NCI-H345 treated with DMSO at 0.1 percent for 48 hours (cell line): Measurements from ENCODE around the gene ZNF575.
"Not testable (repeated sequence)": the region's sequence is repeated elsewhere in the genome, so short reads cannot be mapped to it uniquely, and the experiment has no call there.

ENCODE experiments used
- DNase-seq: peaks from one replicate; lab custom pipeline; 2025; ENCODE audit not compliant: unreplicated experiment; lab: John Stamatoyannopoulos, UW

ZNF575 gene

DNA sequence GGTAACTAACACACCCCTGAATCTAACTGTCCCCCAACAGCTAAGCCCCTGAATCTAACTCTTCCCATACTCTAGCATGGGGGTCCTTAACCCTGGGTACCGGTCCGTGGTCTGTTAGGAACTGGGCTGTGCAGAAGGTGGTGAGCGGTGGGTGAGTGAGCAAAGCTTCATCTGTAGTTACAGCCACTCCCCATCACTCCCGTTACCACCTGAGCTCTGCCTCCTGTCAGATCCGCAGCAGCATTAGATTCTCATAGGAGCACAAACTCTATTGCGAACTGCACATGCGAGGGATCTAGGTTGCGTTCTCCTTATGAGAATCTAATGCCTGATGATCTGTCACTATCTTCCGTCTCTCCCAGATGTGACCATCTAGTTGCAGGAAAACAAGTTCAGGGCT, 22.3 kb upstream of the ZNF575 start:
- no peak for DNase-seq

DNA sequence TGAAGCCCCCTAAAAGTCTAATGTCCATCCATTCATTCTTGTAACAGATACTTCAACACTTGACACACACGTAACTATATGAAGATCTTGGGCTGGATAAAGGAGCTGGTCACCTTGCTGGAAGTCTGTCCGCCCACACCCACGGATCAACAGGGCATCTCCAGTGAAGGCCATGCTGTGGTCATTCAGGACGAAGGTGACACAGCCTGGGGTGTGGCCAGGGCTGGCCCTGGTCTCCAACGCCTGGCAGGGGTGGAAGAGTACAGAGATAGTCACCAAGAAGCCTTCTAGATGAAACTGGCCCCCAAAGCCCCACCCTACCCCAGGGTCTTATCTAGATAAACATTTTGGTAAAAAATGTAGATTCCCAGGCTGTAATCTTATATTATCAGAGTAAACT, 21.7 kb upstream of the ZNF575 start:
- DNase-seq = no peak

DNA sequence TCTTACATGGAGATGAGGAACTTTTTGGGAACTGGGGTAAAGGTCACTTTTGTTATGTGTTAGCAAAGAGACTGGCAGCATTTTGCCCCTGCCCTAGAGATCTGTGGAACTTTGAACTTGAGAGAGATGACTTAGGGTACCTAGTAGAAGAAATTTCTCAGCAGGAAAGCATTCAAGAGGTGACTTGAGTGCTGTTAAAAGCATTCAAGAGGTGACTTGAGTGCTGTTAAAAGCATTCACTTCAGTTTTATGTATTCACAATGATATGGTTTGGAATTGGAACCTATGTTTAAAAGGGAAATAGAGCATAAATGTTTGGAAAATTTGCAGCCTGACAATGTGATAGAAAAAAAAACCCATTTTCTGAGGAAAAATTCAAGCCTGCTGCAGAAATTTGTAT, 20.6 kb upstream of the ZNF575 start:
- not testable (repeated sequence) for DNase-seq

DNA sequence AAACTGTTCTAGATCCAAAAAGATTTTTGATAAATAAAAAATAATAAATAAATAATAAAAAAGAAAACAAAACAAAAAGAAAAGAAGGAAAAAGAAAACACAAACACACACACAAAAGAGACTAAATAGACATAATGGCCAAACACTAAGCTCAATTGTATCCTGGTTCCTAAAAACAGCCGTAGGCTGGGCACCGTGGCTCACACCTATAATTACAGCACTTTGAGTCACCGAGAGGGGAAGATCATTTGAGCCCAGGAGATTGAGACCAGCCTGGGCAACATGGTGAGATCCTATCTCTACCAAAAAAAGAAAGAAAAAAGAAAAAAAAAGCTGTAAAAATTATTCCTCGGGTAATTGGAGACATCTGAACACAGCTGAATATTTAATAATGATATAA, 14.9 kb upstream of the ZNF575 start:
- DNase-seq = no peak

DNA sequence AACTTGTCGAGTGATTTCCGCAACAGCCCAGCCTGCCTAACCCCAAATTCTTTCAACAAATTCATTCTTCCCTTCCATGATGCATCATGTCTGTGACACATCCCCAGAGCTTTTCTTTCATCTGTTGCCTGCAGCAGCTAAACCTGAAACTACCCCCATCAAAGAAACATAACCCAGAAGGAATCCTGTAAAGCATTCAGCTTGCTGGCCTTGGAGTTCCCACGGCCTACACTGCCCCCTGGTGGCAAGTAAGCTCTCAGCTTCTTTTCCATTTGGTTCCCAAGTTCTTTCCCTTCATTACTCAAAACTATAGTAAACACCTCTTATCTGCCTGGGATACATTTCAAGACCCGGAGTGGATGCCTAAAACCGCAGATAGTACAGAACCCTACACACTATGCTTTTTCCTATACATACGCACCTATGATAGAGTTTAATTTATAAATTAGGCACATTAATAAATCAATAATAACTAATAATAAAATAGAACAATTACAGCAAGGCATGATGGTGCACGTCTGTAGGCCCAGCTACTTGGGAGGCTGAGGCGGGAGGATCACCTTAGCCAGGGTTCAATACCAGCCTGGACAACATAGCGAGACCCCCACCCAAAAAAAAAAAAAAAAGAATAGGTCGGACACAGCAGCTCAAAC, 13.4 kb upstream of the ZNF575 start:
- peak; percentile 26 for DNase-seq

DNA sequence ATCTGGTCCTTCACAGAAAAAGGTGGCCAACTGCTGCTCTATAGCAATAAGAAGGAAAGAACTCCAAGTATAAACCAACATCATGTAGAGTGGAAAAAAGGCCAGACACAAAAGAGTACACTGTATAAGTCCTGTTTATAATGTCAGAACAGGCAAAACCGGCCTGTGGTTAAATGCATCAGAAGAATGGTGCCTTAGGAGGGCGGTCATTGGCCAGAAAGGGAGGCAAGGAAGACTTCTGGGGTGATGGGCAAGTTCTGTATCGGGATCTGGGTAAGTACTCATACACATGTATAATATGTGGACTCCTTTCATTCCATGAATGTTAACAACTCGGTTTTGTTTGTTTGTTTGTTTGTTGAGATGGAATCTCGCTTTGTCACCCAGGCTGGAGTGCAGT, 10.1 kb upstream of the ZNF575 start:
- DNase-seq = no peak

DNA sequence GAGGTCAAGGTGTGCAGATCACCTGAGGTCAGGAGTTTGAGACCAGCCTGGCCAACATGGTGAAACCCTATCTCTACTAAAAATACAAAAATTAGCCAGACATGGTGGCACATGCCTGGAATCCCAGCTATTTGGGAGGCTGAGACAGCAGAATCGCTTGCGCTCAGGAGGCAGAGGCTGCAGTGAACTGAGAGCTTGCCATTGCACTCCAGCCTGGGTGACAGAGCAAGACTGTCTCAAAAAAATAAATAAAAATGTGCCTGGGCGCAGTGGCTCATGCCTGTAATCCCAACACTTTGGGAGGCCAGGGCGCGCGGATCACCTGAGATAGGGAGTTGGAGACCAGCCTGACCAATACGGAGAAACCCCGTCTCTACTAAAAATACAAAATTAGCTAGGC, 9.3 kb upstream of the ZNF575 start:
- DNase-seq = not testable (repeated sequence)

DNA sequence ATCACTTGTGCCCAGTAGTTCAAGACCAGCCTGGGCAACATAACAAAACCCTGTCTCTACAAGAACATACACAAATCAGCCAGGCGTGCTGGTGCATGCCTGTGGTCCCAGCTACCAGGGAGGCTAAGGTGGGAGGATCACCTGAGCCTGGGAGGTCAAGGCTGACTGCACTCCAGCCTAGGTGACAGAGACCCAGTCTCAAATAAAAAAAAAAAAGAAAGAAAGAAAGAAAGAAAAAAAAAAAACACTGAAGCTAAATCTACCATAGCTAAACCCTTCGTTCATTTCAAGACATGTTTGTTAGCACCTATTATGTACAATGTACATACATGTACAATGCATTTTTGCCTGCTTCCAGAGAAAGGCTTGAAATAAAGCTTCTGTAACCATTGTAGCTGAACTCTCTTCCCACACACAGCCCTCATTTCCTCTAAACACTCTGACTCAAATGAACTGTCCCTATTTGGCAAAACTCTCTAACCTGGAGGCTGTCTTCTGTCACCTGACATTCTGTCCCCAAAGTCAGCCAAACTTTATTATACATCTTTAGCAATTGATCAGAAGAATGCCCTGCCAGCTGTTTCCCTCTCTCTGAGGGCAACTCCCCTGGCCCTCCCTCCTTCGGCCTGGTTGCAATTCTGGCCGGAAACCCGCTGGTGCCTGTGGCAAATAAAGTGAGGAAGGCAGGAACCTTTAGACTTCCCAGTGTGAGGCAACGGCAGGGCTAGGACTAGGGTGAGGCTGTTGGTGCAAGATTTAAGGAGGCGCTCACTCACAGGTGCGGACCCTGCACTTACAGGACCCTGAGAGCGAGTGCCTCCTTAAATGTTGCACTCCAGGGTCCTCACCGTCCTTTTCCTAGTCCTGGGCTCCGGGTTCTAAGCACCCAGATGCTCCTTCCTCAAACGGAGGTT, 7.8 kb upstream of the ZNF575 start:
- DNase-seq = no peak

DNA sequence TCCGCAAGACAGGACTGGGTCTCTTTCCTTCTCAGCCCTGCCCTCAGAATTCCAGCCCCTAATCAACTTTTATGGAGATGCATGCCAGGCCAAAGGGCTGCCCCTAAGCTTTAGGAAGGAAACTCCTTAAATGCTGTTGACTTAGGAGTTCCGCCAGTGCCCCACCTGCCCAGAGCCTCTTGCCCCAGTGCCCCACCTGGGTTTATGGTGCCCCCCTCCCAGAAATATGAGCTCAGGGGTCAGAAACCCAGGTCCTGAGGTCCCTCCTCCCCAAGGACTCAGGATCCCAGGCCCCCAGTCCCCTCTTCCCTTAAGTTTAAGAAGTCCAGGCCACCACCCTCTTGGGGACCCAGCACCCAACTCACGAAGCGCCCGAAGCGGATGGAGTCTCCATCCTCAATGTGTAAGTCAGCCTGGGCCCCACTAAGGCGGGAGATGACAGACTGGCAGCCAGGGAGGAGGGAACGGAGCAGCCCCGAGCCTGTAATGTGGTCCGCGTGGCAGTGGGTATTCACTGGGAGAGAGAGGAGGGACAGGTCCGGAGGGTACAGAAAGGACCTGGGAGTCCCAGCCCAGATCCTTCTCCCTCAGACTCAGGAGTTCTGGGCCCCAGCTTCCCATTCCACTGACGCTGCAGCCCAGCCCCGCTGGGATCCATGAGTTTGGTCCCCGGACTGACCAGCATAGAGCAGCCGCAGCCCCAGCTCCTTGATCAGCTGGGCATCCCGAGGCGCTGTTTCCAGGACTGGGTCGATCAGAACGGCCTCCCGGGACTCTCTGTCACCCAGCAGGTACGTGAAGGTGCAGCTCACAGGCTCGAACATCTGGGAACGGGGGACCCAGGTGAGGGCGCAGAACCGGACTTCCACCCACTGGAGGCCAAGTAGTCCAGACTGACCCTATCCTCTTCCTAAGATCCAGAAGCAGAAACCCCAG, 6.9 kb upstream of the ZNF575 start:
- DNase-seq = no peak

DNA sequence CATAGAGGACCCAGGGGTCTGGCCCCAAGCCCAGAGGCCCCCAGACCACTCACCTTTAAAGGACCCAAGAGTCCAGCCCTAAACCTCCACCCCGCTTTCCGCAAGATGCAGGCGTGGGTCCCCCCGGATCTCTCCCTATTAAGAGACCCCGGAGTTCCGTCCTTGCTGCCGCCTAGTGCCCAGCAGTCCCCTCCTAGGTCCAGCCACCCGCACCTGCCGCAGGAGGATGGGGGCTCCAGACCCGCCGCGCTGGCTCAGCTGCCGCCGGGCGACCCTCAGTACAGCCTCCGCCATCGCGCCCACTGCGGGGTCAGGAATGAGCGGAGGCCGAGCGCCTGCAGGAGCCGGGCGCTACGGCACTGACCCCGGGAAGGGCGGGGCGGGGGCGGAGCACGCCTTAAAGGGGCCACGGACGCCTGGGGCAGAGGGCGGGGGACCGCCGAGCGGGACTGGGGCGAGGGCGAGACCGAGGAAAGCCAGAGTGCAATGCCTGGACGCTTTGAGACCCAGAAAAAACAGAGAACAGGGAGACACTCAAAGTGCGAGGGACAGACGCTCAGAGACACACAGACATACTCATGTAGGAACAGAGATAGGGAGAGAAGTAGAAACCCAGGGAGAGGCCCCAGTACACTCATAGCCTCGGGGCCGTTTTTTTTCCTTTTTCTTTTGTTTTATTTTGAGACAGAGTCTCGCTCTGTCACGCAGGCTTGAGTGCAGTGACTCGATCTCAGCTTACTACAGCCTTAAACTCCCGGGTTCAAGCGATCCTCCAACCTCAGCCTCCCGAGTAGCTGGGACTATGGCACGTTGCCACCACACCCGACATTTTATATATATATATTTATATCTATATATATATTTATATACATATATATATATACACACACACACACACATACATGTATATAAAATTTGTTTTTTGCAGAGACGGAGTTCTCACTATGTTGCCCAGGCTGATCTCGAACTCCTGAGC, 5.8 kb upstream of the ZNF575 start, which contains the start of gene ETHE1:
ETHE1 (minus strand) TSS at position 318 of the 976 bp plus-strand sequence; CDS start at position 294, 24 bp downstream.
- no peak for DNase-seq

DNA sequence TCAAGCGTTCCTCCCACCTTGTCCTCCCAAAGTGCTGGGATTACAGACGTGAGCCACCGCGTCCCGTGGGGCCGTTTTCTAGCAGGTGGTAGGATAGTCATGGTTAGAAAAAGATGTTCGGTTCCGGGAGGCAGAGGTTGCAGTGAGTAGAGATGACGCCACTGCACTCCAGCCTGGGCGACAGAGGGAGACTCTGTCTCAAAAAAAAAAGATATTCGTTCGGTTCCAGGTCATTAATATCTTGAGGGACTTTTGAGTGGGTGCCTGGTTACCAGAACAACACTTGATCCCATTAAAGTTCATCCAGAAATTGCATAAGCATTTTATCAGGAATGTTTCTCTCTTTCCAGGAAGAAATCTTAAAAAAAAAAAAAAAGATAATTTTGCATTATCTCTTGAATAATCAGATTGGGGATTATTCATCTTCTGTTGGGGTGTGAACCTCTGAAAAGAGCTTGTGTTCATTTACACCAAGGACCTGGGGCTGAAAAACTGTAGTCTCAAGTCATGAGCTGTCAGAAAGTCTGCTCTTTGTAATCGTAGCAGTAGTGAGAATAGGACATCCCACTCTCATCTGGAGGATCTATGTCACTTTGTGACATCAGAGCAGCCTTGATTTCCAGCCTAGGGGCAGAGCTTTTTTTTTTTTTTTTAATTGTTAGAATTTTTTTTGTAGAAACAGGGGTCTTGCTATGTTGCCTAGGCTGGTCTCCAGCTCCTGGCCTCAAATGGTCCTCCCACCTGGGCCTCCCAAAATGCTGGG, 4.9 kb upstream of the ZNF575 start:
- DNase-seq = peak; percentile 47

DNA sequence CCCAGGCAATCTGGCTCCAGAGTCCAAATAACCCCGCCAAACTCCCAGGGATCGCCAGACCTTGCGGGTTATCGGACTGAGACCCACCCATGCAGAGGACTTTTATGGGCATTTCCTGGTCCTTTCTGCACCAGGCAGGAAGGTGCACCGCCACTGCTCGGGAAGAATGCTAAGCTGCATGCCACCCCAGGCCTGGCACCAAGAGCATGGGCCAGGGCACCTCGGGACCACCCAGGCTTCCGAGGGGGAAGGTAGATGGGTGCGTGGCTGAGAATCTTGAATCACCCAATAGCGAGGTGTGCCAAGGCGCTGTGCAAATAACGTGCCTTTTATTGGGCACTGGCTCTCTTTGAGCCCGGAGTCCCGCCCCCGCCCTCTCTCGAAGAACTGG, 422 bp upstream of the ZNF575 start:
- DNase-seq = no peak

DNA sequence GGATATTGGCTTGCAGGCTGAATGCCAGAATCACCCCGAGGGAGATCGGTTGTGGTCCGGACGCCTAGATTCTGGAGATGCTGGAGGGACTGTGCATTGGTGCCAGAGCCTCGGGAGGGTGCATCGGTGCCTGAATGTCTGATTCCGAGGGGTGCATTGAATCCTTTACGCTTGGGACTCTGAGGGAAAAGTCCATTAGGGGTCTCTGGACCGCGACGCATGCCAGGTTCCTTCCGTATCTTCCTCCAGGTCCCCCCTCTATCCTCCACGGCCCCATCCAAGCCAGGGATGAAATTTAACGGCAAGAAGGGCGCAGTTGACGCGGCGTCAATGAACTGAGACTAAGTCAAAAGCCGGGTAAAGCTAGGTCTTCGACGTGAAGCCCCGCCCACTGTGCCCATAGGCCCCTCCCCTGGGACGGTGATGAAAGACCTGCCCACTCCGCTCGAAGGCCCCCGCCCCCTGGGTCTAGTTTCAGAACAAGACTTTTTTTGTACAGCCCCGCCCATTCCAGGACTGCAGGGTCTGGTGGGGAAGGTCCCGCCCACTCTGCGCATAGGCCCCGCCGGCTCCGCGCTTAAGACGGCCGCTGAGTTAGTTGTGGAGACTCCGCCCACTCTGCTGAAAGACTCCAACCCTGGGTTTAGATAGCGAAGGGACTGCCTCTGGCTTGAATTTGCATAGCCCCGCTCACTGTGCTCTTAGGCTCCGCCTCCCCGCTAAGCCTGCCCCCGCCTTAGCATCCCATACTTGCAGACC, 737 bp downstream of the ZNF575 start:
- DNase-seq = peak; percentile 82

DNA sequence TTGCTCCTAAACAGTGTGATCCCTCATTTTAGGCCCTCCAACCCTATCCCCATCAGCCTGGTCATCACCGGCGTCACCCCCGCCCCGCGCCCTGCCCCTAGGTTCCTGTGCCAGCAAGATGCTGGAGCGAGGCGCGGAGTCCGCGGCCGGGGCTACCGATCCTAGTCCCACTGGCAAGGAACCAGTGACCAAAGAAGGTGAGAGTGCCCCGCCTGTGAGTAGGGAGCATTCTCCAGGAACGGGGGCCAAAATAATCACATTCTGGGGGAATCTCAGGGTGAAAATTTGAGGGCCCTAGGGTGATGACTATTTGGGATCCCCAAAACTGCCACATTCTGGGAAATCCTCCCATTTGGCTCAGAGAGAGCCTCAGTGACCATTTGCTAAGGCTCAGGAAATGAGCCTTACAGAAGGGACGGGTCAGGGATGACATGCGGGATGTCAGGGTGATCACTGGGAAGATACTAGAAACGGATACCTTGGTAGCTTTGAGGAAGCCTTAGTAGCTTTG, 1.4 kb downstream of the ZNF575 start:
- DNase-seq = no peak

DNA sequence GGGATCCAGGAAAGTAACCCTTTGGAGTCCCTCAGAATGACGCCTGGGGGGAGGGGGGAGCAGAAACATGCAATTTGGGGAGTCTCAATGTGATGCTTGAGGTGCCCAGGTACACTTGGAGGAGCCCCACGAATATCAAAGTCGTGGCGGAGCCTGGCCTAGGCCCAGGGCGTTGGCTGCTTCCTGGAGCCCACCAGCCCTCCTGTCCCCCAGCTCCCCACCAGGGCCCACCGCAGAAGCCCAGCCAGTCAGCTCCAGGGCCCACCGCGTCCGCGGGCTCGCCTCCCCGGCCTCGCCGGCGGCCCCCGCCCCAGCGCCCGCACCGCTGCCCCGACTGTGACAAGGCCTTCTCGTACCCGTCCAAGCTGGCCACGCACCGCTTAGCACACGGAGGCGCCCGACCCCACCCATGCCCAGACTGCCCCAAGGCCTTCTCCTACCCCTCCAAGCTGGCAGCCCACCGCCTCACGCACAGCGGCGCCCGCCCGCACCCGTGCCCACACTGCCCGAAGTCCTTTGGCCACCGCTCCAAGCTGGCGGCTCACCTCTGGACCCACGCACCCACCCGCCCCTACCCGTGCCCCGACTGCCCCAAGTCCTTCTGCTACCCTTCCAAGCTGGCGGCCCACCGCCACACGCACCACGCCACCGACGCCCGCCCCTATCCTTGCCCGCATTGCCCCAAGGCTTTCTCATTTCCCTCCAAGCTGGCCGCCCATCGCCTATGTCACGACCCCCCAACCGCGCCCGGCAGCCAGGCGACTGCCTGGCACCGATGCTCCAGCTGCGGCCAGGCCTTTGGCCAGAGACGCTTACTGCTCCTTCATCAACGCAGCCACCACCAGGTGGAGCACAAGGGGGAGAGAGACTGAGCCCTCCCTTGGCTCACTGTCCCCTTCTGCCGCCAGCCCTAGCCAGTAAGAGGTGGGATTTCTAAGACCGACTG, 2.1 kb downstream of the ZNF575 start:
- DNase-seq = no peak

DNA sequence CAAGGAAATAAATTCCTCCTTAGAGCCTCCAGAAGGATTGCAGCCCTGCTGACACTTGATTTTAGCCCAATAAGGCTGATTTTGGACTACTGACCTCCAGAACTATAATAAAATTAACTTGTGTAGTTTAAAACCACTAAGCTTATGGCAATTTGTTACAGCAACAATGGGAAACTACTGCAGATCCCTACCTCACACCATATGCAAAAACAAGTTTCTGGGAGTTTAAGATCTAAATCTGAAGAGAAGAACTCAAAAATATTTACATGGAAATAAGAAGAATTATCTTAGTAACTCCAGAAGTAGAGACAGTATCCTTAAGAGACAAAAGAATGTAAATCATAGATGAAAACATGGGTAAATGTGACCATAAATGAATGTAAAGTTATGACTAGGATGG, 5.9 kb downstream of the ZNF575 start:
- DNase-seq = no peak

DNA sequence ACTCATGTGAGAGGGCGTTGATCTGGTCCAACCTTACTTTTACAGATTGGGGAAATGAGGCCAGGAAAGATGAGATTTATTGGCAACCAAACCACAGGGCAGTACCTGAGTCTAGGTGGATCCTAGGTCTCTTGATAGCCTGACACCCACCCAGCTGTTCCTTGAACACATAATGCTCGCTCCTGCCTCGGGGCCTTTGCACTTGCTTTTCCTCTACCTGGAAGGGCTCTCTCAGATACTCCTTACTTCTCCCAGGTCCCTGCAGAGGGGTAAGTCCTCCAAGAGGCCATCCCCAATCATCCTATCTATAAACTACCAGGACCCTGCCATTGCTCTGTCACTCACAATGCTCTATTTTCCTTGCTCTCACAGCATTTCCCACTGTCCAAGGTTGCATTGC, 7.4 kb downstream of the ZNF575 start:
- no peak for DNase-seq
